ENCODE results near the gene PCIF1.
"Not testable (repeated sequence)": the region's sequence is repeated elsewhere in the genome, so short reads cannot be mapped to it uniquely, and the experiment has no call there.

The PCIF1 gene

DNA sequence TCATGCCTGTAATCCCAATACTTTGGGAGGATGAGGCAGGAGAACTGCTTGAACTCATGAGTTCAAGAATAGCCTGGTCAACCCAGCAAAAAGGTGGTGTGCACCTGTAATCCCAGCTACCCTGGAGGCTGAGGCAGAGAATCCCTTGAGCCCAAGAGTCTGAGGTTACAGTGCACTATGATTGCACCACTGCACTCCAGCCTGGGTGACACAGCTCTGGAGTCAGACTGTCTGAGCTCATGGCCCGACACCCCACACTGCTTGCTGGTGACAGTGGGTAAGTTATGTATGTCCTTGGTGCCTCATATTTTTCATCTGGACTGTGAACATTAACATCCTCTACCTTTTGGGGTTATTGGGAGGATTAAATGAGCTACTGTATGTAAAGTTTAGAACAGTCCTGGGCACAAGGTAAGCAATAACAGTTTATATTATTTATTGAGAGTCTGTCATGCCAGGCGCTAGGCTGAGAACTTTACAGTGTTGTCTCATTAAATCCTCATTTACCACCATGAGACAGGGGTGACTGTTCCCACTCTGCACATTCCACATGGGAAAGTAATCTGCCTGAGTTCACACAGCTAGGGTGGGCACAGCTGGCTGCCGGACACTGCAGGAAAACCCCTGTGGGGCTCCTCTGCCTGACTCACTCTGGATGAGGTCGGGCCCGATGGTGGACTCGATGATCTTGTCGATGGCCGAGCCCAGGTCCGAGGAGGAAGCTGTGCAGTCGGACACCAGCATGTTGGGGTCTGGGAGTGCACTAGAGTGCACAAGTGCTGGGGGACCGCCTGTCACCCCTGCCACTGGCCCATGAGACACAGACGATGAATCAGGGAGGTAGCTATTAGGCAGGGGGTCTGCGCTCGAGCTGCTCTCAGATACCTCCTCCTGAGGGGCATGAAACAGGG is 34.6 kb downstream of the PCIF1 start:
- DNase-seq = no peak

DNA sequence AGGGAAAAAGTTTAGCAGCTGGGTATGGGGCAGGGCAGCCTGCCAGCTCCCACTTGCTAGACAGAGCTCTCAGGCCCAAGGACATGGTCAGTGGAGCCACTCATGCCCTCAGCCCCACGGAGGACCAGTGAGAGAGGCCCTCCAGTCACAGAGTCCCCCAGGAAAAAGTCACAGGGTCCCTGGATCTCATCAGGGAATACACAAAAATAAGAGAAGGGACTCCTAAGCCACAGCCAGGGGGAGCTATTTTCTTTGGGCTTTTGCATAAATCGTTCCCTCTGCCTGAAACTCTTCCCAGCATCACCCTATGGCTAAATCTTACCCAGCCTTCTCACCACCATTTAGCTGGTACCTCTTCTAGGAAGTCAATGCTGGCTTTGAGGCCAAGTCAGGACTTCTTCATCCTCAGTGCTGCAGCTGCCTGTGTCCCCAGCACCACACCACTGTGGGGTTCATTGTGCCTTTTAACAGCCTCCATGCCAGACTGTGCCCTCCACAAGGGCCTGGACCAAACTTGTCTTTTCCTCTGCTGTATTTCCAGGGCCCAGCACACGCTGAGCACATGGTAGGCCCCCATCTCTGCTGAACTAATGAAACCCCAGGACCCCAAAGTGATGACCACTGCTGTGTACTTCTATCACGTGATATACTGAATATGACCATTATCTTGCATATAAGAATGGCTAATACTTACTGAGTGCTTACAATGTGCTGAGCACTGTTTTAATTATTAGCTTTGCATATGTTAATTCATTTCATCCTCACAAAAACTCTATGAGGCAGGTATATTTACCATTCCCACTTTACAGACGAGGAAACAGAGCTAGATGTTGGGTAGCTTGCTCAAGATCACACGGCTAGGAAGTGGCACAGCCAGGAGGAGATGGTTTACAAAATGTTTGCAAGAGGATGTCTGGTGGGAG is 35.5 kb downstream of the PCIF1 start:
- DNase-seq = no peak

DNA sequence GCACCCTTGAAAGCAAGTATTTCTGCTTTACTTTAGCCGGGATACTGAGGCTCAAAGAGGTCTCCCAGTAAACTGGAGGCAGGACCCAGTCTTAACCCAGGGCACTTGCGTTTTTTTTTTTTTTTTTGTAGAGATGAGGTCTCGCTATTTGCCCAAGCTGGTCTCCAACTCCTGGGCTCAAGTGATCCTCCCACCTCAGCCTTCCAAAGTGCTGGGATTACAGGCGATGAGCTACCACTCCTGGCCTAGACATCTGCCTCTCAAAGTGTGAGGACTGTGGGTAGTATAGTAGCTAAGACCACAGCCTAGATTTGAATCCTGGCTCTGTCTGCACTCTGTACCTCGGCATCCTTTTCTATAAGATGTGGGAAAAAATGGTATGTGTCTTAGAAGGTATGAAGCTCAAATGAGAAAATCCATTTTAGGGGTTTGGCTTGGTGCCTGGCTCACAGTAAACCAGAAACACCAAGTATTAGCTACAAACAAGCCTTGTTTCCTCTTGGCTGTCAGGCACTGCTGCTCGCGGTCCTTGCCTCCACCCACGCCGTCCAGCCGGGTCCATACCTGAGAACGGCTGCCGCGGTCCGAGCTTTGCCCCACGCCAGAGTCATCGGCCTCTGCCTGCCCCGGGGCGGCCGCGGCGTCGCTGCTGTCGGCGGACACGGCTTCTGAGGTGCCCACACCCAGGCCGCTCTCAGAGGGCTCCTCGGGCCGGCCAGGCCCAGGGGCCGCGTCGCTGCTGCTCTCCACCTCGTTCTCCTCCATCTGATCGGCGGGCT is 36.4 kb downstream of the PCIF1 start:
- peak; percentile 36 for DNase-seq

DNA sequence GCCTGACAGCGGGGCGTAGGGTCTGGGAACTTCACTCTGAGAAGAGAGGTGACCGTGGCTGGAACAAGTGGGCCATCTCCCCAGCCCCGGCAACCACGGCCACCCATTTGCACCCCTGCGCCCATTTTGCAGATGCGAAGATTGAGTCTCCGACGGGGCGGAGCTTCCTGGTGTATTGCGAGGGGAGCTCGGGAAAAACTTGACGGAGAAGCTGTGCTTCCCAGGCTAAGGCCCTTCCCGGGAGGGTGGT is 36.9 kb downstream of the PCIF1 start:
- DNase-seq = peak; percentile 36

DNA sequence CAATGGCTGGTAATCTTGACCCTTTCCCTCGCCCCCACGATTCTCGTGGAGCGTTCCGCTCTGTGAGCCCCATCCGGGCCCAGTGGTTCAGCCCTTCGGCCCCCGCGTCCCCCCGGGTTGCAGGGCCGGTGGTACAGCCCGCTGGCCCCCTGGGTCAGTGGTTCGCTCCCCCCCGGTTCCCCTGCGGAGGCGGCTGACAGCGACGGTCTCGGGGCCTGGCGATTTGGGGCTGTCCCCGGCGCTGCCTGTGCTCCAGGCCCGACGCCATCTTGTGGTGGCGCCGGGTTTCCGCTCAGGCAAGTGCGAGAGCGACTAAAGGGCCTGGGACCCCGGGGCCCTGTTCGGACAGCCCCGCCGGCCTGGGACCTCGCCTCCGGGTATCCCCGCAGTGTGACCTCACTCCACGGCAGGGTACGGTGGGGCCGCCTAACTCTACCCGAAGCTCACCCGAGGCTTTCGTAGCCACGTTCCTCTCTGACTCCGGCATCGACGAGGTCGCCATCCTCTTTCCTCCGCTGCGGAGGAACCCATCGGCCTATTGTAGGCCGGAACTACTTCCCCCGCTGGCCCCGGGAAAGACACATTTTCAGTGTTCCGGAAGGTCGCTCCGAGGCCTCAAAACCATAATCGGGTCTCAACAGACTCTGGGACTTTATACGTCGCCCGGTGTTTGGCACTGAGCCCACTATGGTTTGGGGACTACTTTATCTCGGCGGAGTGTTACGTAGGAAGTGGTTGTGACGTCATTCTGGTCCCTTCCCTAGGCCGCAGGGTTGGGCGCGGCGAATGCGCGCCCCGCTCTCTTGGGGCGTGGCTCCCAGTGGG is 37.4 kb downstream of the PCIF1 start, which contains the start of gene ZNF335:
Gene ZNF335 (minus strand): TSS at position 529 of the 825 bp plus-strand sequence. CDS start 793 bp downstream, outside the sequence.
- peak; percentile 91 for DNase-seq

DNA sequence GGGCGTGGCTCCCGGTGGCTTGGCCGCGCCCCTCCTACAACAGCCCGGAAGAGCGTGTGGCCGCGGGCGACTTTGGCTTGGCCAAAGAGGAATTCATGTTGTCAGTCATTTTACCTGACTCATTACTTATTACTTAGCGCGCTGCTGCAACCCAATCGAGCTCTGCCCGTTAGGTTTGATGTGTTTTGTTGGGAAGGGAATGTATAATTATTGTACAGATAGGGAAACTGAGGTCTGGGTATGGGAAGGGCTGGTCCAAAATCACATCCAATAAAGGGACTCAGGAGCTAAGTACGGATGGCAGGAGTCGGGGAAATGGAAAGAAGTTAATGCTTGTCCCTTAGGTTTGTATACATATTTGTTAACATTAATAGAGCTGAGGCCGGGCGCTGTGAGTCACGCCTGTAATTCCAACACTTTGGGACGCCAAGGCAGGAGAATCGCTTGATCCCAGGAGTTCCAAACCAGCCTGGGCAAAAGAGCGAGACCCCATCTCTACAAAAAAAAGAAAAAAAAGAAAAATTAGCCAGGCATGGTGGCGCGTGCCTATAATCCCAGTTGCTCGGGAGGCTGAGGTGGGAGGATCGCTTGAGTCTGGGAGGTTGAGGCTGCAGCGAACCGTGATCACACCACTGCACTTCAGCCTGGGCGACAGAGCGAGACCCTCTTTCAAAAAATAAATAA is 38.2 kb downstream of the PCIF1 start:
- no peak for DNase-seq

DNA sequence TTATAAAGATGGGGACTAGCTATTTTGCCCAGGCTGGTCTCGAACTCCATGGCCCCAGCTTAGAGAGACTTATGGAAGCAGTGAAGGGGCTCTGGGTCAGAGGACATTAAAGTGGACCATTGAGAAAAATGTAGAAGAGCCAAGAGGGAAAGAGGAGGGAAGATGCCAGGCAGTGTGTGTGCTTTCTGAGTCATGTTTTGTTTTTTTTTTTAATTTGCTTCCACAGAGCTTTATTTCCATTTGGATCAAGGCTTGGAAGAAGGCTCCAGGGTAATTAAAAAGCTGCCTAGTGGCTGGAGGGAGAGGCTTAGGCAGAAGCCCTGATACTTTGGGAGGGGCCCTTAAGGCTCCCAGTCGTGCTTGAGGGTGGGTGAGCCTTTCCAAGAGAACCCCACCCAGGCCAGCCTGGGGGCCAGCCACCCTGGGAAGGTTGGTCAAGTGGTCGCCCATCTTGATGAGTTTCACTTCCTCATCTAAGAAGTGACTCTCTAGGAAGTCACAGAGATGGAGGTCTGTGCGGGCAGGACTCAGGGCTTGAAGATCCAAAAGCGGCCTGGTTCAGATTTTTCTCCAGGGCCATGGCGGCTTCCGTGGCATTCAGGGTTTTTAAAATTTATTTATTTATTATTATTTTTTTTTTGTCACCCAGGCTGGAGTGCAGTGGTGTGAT is 40.5 kb downstream of the PCIF1 start:
- no peak for DNase-seq

DNA sequence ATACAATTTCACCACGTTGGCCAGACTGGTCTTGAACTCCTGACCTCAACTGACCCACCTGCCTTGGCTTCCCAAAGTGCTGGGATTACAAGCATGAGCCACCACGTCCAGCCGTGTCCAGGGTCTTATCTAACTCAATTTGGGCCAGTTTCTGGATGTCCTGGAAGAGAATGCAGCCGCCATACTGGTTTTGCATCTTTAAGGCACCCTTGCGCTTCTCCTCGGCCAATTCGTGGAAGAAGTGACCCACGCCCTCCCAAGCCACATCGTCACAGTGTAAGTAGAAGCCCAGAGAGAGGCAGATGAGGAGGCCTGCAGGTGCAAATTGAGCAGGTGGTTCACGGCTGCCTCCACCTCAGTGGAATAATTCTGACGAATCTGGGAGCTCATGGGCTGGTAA is 41.2 kb downstream of the PCIF1 start:
- DNase-seq = no peak

DNA sequence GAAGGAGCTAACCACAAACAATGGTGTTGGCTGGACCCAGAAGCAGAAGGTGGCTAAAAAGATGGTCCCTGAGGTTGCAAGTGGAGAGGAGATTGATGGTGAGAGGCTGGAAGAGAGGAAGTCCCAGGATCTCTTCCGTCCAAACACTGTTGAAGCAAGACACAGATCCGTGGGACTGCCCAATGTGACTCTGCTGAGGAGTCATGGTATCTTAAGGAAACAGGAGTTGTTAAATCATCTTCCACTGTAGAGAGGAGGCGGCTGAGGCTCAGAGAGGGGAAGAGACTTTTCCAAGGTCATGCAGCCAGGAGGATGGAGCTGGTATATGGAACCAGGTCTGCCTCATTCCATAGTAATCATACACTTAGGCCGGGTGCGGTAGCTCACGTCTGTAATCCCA is 41.6 kb downstream of the PCIF1 start:
- DNase-seq = no peak

DNA sequence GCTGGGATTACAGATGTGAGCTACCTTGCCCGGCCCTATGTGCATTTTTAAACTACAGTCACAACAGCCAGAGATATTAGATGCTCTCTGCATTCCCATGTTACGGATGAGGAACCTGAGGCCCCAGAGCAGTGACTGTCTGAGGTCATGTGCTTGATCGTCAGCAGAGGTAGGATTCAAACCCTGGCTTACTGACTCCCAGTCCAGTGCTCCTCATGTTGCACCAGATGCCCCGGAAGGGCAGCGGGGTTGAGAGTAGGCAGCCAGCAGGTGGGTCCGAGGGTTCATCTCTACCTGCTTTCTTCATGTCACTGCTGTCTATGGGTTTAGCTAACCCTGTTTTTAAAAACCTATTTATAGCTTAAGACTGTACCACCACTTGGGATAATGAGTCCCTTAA is 46.8 kb downstream of the PCIF1 start:
- no peak for DNase-seq

DNA sequence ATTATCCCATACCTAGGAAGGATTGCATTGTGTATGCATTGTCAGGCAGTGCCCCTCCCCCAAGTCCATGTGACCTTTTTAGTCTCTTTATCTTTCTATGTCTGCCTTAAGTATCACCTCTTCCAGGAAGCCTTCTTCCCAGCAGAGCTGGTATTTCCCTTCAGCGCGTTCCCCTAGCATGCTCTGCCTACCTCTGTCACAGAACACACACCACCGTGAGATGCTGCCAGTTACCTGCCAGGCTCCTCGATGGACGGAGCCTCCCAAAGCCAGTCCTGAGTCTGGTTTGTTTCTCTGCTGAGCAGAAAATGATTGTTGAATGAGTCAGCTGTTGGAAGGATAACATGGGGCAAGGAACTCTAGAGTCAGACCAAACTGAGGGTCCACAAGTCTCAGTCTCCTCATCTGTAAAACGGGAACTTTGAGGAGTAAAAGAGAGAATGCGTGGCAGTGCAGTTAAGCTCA is 48.8 kb downstream of the PCIF1 start:
- no peak for DNase-seq

DNA sequence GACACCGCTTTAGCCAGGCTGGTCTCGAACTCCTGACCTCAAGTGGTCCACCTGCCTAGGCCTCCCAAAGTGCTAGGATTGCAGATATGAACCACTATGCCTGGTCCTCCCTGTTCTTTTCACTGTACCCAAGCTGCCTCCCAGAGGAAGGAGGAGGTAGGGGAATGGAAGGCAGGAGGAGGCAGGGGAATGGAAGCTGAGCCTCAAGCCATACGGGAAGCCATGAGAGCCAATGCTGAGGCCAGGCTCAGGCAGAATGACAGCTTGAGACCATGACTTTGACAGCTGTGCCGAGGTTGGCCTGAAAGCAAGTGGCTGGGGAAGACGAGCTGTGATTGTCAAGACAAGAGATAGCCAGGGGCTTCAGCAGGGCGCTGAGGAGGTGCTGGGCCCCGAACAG is 51.1 kb downstream of the PCIF1 start:
- no peak for DNase-seq

DNA sequence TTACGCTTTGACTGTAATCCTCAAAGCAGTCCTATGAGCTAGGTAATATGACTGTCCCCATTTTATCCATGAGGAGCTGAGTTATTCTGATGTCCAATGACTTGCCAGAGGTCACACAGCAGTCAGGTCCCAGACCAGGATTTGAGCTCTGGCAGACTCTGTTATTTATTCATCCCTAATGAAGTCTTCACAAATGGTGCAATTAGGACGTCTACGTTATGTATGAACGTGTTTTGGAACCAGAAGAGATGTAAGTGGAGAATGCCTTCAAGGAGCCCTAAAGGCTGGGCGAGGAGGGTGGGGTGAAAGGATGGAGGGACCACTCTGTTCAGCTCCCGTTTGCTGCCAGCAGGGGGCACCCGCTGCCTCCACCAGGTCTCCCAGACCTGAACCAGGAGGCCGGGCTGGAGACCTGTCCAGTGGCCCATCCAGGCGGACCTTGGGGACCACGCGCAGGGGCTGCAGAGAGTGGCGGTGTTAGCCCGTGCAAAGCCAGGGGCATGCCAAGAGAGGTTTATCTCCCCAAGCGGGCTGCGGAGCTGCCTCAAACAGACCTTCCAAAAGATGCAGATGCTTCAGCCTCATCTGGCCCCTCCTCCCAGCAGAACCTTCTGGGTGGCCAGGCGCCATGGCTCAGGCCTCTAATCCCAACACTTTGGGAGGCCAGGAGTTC is 52.8 kb downstream of the PCIF1 start:
- DNase-seq = peak; percentile 33

DNA sequence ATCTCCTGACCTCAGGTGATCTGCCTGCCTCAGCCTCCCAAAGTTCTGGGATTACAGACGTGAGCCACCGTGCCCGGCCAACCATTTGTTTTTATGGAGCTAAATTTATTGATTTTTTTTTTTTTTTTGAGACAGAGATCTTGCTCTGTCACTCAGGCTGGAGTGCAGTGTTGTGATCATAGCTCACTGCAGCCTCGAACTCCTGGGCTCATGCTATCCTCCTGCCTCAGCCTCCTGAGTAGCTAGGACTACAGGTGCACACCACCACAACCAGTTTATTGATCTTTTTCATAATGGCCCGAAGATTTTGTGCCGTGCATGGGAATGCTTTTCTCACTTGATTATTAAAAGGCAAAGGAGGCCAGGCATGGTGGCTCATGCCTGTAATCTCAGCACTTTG is 54.3 kb downstream of the PCIF1 start:
- DNase-seq = not testable (repeated sequence)

DNA sequence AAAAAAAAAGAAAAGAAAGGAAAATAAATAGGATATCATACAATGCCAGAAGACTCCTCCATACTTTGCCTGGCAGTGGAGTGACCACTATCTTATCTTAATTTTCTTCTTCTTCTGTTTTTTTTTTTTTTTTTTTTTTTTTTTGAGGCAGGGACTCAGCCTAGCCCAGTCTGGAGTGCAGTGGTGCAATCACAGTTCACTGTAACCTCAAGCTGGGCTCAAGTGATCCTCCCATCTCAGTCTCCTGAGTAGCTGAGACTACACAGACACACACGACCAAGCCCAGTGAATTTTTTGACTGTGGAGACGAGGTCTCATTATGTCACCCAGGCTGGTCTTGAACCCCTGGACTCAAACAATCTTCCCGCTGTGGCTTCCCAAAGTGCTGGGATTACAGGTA is 57.1 kb downstream of the PCIF1 start:
- no peak for DNase-seq

DNA sequence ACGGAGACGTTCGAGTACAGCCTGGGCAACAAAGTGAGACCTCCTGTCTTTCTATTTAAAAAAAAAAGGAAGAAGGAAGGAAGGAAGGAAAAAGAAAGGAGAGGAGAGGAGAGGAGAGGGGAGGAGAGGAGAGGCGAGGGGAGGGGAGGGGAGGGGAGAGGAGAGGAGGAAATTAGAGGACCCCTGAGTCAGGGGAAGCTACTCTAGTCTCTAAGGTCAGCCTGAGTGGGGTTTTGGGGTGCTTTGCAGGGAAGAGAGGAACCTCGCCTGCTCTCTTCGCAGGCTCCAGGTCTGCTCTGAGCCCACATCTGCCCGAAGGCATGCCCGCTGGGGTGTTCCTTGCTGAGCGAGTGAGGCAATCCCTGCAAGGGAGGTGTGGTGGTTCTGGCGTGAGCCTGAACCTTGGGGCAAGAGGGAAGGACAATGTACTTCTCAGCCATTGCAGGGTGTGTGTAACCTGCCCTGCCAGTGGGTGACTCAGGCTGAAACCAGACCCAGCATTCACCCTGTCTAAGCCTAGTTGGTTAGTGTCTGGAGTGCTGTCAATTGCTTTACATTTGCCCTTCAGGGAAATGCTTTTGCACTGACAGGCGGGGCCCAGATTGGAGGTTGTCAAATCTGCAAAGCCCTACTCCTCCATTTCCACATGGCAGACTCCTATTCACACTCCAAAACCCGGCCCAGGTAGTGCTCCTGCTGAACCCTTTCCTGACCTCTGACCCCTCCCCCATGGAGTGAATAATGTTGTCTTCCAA is 58.9 kb downstream of the PCIF1 start:
- DNase-seq = no peak

DNA sequence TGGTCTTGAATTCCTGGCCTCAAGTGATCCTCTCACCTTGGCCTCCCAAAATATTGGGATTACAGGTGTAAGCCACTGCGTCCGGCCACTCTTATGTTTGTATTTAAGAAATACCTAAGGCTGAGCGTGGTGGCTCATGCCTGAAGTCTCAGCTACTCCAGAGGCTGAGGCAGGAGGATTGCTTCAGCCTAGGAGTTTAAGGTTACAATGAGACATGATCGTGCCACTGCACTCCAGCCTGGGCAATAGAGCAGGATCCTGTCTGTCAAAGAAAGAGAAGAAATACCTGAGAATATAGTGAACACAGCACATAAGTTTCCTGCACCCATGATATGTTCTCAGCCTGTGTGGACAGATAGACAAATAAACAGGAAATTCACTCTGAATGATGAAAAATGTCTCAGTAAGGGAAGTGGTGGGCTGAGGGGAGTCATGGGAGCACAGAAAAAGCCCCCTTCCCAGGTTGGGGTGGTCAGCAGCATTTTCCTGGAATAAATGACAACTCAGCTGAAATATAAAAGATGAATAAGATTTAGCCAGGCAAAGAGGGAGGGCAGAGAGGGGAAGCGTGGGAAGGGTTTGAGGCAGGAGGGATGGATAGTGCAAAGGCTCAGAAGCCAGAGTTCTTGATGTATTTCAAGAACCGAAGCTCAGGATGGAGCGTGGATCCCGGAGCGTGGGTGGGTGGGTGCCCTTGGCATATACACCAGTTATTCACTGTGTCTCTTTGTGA is 60.4 kb downstream of the PCIF1 start:
- no peak for DNase-seq

DNA sequence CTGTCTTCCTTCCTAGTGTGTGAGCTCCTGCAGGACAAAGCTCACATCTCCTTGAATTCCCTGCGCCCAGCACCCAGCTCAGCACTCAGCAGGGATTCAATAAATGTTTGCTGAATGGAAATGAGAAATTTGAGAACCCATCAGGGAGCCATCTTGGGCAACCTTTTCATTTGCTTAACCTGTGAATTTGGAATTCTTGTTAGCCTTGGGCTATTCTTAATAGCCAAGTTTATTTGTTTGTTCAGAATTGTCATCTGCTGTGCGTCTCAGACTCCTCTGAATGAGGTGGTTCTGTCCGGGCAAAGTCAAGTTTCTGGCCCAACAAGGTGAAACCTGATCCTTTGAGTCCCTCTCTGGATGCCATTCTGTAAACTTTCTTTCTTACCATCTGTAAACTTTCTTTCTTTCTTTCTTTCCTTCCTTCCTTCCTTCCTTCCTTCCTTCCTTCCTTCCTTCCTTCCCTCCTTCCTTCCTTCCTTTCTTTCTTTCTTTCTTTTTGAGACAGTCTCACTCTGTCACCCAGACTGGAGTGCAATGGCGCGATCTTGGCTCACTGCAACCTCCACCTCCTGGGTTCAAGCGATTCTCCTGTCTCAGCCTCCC is 61.1 kb downstream of the PCIF1 start:
- DNase-seq = not testable (repeated sequence)
